Activated T-cell treated with anti-CD3 and anti-CD28 coated beads for 24 hours (primary cell): Measurements from ENCODE around the gene LRRC73.
"Not testable (repeated sequence)": the region's sequence is repeated elsewhere in the genome, so short reads cannot be mapped to it uniquely, and the experiment has no call there.

Source experiments
- DNase-seq: peaks from one replicate; pipeline ENCODE4 v3.0.0-alpha.2; 2020; ENCODE audit warnings: low read depth

LRRC73 gene

DNA sequence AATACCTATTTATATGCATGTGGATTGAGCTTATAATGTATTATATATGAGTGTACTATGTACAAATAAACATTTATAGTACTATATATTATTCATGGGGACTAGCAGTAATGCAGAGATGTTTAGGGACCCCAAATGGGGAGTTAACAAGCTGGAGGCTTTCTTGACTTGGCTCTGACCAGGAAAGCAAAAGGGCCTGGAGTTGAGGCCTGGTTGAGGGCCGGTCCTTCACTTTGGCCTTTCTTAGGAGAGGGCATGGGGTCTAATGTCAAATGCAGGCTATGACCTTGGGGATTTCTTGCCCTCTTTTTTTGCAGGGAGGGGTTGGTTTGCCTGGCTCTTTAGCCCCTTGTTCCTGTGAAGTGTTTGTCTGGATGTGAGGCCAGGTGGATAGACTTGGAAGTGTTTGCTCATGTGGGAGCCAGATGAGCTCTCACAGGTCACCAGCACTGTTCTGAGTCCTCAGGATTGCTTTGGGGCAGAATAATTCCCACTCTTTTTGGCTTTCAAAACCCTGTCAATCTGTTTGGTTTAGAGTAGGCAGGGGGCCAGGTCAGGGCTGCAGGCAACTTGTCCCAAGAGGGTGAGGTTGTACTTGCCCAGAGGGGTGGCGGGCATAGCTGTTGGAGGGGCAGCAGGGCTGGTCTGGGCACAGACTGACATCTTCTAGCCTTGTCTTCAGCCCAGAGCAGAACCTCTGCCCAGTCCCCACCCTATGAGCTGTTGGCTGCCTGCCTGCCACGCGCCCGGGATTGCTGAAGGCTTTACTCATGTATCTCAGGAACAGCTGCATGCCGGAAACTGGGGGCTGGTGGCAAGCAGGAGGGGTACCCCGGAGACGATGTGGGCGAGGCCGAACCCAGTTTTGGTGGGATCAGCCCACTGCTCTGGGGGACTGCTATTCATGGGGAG lies 18.1 kb downstream of the LRRC73 start:
- no peak for DNase-seq

DNA sequence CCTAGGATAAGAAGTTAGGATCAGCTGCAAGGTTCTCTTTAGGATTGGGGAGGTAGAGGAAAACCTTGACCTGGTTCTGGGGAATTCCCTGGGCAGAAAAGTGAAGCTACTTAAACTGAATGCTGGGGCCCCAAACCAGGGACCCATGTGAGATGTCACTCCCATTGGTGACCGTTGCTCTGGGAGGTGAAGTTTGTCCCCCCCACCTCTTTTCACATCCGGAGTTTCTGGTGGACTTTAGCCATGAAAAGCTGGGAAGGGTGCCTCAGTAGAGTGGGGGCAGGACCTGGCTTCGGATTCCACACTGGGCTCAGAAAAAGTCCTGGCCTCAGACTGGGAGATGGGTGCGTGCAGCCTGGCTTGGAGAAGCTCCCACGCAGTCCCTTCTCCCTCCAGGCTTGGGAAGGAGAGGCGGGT lies 19.6 kb downstream of the LRRC73 start:
- DNase-seq: no peak

DNA sequence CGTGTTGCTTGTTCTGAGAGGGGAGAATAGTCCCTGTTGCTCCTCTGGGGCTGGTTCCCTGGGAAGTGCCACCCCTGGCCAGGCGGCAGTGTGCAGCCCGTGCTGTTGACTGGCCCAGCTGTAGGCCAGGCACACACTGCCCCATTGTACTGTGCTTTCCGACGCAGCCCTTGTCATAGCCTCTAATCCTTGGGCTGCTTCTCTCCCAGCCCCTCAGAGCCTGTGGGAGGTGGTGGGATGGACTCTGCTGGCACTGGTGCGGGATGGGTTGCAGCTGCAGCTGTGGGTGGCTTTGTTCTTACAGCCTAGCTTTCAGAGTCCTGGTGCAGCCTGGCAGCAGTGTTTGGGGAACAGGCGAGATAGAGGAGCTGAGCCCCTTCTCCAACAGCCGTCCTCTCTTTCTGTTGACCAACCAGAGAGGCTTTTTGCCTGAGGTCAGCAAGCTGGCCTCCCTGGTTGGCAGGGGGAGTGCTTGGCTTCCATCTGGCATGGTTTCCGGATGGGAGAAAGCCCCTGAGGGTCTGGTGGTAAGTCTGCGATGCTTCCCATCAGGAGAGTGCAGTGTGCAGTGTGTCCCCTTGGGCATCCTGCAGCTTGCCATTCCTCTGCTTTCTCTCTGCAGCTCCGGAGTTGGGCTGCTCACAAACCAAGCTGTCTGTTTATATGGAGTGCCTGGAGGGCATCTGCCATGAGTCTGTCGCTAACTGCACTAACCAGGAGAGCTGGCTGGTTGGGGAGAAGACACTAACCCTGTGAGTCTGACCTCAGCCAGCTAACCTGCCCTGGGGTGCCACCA lies 20.7 kb downstream of the LRRC73 start:
- DNase-seq: no peak

DNA sequence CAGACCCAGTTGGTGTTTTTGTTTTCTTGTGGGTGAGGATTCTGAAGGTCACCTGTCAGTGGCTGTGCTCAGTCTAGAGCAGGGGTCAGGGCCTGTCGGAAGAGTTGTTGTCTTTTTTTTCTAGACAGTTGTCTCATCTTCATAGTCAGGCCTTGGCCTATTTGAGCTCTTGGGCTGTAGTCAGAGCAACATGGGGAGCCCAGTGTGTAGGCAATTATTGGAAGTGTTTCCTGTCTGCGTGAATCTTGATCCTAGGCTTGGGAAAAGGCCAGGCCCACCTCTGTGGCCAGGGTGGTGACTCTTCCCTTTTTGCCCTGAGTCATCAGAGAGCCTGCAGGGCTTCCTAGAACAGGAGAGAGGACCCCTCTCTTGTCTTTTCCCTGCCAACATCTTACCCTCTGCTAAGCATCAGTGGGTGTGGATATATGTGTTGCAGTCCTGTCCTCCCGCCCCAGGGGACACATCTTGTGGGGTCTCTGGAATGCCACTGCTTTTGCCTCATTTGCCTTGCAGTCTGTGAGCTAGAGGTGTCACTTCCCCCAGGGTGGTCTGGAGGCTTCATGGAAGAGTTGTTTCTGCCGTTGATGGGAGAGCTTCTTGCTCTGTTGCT lies 21.4 kb downstream of the LRRC73 start:
- DNase-seq: no peak

DNA sequence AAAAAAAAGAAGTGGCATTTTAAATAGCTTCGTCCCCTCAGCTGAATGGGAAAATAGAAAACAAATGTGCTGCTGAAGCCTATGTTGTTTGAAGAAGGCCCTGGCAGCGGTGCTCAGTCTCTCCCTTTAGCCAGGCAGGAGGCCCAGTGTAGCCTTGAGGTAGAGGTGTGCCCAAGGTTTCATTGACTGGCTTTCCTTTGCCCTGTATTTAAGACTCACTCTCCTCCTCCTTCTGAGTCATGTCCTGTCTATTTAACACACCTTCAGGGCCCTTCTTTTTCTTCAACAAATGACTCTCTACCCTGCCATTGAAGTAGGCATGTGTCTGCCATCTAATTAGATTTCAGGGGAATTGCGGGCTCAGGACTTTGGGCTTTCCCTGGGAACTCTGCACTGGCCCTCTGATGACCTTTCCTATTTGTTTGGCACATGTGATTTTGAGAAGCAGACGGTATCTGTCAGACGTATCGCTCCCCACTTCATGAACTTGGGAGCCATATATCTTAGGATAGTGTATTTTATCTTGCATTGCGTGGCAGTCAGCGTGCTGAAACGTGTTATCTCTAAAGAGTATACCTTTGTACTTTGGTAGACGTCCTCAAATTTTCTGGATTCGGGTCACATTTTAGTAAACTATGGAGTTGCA lies 28.4 kb downstream of the LRRC73 start:
- DNase-seq: no peak

DNA sequence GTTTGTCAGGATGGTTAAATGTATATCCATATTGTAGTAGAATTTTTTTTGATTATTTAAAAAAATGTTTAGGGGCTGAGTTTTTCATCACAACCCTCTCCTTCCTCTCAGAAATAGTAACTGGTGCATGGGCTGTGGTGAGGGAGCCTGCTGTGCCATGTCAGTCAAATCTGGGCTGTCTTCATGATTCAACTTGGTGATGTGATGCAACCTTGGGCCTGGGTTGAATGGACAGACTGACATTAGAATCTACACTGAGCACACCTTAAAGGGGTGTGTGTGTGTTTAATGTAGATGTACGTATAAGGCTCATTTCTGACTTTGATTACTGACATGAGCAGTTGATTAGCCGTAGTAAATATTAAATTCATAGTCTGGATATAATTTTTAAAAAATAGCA lies 29.1 kb downstream of the LRRC73 start:
- no peak for DNase-seq

DNA sequence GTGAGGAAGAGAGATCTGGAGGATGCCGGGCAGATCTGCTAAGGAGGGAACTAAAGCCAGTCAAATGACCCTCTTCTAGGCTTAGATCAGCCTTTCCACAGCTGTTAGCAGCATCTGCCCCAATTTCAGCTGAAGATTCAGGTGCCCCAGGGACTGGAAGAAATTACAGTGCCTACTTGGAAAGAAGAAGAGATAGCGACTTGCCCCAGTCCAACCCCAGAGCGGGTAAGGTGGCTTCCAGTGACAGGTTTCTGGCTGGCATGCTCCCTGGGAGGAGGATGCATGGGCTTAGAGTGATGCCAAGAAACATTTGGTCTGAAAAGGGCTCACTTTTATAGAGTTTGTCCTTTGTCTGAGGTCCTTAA lies 32.2 kb downstream of the LRRC73 start:
- DNase-seq: no peak

DNA sequence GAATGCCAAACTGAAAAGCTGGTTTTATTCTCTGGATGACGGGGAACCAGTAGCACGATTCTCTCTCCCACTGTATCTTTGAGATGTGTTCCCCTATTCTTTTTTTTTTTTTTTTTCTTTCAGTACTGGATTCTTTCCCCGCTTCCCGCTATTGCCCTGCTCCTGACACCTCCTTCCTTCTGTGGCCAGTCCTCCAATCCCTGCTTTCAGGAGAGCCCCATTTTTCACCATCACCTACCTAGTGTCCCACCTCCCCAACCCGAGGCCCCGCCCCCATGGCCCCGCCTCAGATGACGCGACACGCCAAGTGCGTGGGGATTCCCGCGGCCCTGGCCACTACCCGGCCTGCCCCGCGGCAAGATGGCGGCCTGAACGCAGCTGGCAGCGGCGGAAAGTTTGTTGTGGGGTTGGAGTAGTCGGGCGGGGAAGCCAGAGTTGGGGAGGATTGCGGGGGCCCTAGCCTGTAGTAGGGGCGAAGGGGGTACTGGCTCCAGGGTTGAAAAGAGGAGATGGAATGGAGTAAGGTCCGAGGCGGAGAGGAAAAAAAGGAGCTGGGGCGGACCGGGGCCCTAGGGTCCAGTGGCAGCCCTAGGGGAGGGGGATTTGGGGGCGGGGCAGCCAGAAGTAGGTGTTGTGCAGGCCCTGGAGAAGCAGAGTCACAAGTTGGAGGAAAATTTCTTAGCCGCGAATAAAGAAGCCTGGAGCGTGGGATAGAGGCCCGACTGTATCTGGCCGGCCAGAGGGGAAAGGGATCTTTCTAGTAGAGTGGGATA lies 32.7 kb downstream of the LRRC73 start, which contains the start of gene TJAP1:
TJAP1 (plus strand) TSS at position 336 of the 773 bp plus-strand sequence. CDS start 21,432 bp downstream, outside the sequence.
- peak; percentile 96 for DNase-seq

DNA sequence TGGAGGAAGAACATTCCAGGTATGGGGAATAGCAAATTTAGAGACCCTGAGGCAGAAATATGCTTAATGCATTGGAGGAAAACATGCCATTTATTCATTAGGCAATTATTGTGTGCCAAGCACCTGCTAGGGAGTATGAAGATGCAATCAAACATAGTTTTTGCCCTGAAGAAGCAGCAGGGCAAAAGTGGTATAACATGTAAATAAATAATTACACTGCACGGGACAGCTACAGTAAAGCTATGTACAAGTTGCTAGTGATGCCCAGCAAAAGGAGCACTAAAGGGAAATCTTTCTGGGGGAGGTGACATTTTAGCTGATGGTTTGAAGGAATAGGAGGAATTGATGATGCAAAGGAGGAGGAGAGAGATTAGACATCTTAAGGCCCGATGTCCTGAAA lies 33.4 kb downstream of the LRRC73 start:
- DNase-seq: no peak

DNA sequence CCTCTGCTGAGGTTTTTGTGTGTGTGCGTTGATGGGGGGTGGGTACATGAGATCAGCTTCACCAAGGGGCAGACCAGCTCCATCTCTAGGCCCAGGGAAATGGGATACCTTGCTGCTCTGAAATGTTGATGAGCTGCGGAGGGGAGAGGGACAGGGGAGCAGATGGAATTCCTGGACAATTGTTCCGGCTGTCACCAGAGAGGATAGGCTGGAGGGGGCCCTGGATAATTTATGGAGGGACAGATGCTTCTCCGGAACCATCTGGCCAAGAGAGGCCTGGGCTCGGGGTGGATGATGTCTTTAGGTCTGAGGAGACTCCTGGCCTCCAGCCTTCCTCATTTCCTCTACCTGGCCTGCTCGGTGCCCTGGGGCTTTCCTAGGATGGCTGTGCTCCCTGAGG lies 34.6 kb downstream of the LRRC73 start:
- DNase-seq: no peak

DNA sequence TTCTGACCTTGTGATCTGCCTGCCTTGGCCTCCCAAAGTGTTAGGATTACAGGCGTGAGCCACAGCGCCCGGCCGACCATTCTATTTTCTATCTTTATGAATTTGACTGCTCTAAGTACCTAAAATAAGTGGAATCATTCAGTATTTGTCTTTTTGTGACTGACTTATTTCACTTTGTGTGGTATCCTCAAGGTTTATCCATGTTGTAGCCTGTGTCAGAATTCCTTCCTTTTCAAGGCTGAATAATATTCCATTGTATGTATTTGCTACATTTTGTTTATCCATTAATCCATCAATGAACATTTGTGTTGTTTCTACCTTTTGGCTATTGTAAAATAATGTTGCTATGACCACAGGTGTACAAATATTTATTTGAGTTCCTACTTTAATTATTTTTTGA lies 37.6 kb downstream of the LRRC73 start:
- DNase-seq: no peak

DNA sequence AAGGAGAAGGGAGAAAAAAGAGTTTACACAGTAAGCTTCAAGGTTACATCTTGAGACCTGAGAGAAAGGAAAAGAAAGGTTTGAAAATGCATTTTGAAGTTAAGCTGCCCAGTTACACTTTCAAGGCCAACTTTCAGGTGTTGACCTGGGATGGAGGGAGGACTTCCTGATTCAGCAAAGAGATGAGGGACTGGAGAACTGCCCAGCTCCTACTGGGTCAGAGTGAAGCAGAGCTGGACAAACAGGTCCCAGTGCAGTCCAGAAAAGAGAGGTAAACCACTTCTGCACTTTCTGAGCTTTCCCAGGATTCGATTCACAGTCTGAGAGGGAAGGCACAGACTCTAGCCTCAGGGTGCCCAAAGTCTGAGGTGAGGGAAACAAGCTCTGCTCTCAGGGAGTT lies 38.7 kb downstream of the LRRC73 start:
- DNase-seq: no peak

DNA sequence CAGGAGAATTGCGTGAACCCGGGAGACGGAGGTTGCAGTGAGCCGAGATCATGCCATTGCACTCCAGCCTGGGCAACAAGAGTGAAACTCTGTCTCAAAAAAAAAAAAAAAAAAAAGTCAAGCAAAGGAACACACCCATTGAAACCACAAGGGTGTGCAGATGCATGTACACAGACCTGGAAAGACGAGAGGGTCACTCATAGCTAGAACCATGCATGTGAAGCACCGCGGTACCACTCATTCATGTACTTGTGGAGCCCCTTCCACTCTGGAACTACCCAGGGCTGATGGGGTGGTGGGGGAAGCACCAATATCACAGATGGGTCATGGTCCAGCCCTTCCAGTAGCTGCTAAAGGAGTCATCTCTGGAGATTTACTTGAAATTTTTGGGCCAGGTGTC lies 40.2 kb downstream of the LRRC73 start:
- DNase-seq: no peak

DNA sequence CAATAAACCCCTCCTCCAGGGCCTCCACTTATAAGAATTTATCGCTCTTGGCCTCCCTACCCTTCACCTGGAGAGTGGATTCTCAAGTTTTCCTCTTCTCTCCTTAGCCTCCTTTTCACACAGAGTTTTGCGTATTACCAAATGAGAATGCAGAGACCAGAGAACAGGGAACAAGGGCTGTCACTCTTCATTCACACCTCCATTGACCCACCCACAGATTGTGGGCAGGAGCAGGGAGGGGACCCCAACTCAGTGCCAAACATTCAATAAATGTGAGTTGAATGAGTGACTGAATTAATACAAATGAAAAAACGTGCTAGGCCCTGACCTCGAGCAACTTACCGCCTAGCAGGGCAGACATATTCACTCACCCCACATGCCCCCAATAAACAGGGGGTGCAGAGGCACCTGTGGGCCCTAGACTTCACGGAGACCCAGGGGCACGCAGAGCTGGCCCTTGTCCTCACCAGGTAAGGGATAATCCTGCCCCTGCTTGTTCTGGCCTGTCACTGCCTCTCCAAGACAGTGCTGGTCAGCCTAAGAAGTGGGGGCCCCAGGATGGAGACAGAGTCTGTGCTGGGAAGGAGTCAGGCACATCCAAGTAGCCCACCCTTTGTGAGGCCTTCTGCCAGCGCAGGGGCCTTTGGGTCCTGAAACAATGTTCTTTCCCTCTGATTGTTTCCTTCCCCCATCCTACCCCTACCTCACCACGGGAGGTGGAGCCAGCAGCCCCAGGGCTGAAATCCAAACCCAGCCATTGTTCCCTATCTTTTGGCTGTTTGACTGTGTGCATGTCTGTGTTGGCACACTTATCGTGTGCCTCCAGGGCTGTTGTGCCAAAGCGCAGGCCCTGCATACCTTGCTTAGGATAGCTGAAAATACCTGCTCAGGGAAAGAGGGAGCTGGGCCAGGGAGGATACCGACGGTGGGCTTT lies 41.1 kb downstream of the LRRC73 start:
- DNase-seq: no peak

DNA sequence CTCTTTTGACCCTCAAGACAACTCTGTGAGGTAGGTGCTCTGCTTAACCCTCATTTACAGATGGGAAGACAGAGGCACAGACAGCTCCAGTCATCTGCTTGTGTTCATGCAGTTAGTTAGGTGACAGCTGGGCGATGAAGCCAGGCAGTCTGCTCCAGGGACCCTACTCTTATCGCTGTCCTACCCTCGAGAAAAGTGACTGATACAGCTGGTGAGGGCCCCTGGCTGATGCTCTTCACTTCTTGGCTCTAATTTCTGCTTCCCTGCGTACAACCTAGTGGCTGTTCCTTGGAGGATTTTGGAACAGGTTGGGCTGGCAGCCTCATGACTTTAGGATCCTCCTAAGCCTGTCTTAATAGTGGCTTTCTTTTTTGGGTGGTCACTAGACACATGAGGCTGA lies 41.9 kb downstream of the LRRC73 start:
- DNase-seq: no peak

DNA sequence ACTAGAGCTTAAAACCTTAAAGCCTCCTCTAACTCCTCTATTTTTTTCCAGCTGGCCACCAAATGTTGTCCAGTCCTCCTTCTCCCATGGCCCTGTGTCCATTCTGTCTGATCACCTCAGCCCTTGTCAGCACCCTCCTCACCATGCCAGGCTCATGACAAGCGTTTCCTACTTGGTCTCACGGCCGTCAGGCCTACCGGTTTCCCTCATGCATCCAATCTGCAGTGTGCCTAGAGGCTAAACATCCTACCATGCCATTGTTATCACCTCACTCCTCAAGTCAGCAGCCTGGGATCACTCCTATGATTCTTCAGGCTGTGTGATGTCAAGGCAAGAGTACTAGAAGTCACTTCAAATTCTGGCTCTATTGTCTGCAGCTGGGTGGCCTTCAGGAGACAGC lies 42.4 kb downstream of the LRRC73 start:
- DNase-seq: no peak

DNA sequence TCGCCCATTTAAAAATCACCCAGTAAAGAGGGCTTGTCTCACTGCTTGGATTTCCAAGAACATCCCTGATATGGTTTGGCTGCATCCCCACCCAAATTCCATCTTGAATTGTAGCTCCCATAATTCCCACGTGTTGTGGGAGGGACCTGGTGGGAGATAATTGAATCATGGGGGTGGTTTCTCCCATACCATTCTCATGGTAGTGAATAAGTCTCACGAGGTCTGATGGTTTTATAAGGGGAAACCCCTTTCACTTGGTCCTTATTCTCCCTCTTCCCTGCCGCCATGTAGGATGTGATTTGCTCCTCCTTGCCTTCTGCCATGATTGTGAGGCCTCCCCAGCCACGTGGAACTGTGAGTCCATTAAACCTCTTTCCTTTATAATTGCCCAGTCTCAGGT lies 42.9 kb downstream of the LRRC73 start:
- DNase-seq: not testable (repeated sequence)

DNA sequence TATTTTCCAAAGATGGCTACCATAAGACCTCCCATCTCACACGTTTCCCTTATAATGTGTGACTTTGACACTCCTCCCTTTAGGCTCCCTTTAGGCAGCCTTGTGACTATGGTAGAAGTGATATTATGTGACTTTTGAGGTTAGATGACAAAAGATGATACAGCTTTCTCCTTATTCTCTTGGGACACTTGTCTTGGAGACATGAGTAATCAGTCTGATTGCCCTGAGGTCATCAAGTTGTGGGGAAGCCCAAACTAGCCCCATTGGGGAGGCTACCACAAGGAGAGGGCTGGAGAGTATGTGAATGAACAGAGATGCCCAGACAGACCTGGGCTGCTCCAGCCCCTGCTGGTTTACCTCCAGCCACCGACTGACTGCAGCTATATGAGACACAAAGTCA lies 44.2 kb downstream of the LRRC73 start:
- DNase-seq: no peak

DNA sequence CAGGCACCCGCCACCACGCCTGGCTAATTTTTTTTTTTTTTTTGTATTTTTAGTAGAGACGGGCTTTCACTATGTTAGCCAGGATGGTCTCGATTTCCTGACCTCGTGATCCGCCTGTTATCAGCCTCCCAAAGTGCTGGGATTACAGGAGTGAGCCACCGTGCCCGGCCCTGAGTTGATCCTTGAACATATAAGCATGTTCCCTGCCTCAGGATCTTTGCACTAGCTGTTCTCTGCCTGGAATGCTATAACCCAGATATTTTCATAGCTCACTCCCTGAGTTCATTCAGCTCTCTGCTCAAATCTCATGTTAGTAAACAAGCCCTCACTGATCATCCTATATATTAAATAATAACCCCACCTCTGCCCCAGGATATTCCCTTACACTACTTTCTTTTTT lies 45.8 kb downstream of the LRRC73 start:
- no peak for DNase-seq

DNA sequence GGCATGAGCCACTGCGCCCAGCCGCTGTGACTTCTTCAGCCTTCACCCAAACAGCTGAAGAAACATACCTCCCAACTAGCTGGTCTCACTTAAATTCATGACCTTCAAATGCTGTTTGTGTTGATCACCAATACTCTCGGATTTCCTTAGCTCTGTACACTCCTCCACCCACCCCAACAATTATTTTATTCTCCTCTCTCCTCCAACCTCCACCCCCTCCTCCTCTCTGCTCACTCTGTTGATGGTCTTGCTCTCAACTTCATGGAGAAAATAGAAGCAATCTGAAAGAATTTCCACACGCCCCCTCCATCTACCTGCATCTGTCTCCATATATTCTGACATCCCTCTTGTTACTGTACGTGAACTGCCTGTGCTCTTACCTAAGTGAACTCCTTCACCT lies 48.2 kb downstream of the LRRC73 start:
- no peak for DNase-seq
